ENCODE measurements around the gene CCL8. TPM values are rescaled to one million over a fixed set of nuclear protein-coding genes. Genes with fewer than 3 reads are reported as not detected.

CCL8 gene
- total and polyA plus RNA-seq, 2 of the 4 experiments (the other 2 are of a cell fraction) = not detected

- H3K9me3 ChIP-seq (ENCODE audit: control insufficient read depth, insufficient read depth, low read length) = no peaks in the 10 kb centered on the region
- H2BK5ac ChIP-seq (ENCODE audit: low read depth, low read length, poor library complexity, severe bottlenecking) = peak overlapping the region; percentile 32
- BruUV-seq (replicated peaks) = no TSS peak
- no peak overlapping the region for H3K23ac ChIP-seq (ENCODE audit: low read depth, low read length)
- intact Hi-C loops (cut with micrococcal nuclease) = loop anchor here (1.0 to 2.0 kb wide), 3 partner anchors 55 to 528 kb away; no protein-coding TSS in a partner anchor
- H3K36me3 ChIP-seq (ENCODE audit: control insufficient read depth, insufficient read depth, low read length) = no peaks in the 10 kb centered on the region
- no peak overlapping the region for H3K4me2 ChIP-seq (ENCODE audit: low read depth, low read length)
- H2AFZ ChIP-seq (replicated peaks; ENCODE audit: low read length, poor library complexity) = peak overlapping the region; percentile 29
- H4K8ac ChIP-seq (ENCODE audit: low read depth in 2 of 2, low read length in 2 of 2) = peak overlapping the region; percentile 31 to 44; a peak in 2 of 4 replicates
- H3K4me1 ChIP-seq (ENCODE audit: control insufficient read depth, insufficient read depth, low read length) = peaks cover 8% of the 10 kb centered on the region
- no peak overlapping the region for H3K56ac ChIP-seq (ENCODE audit: extremely low read depth, insufficient read depth, low read length)
- peak overlapping the region; percentile 62; the same call in 1 of the 2 replicates for H4K5ac ChIP-seq (ENCODE audit: low read depth, low read length)
- H3K9me1 ChIP-seq (ENCODE audit: insufficient read depth, low read length) = peaks cover 4% of the 10 kb centered on the region; the same call in 1 of the 2 replicates
- H3K4ac ChIP-seq (ENCODE audit: low read depth, low read length) = no peak overlapping the region
- WGBS, 2 experiments (ENCODE audit: extremely low coverage in 2 of 2, insufficient read length in 1 of 2) = 29% methylated on average over 2 of the region's 3 CpGs; no CpG with 5 or more reads in 1 of the 2 experiments
- no peak overlapping the region for H3K14ac ChIP-seq (replicated peaks; ENCODE audit: low read depth, low read length)
- H2BK15ac ChIP-seq (ENCODE audit: low read depth, low read length) = peak overlapping the region; percentile 8; the same call in 2 of the 3 replicates
- no peak overlapping the region for H2AK9ac ChIP-seq (replicated peaks; ENCODE audit: low read depth, low read length, poor library complexity)
- no peak overlapping the region for H2AK5ac ChIP-seq (ENCODE audit: low read depth, low read length)
- no peaks in the 10 kb centered on the region for H3K27me3 ChIP-seq (ENCODE audit: control insufficient read depth, insufficient read depth, low read length)
- H2BK120ac ChIP-seq (ENCODE audit: low read depth, low read length) = peak overlapping the region; percentile 30; the same call in 1 of the 2 replicates
- H3K79me1 ChIP-seq (ENCODE audit: low read depth in 1 of 2, low read length in 2 of 2) = no peaks in the 10 kb centered on the region
- DNase-seq (peak; percentile 87), ATAC-seq (ENCODE audit: low read depth) (peak; percentile 87)
- in situ Hi-C loops (cut with MboI; ENCODE audit: low sequenced_read_pairs) = loop anchor here (5.0 kb wide), 3 partner anchors 51 to 104 kb away; partner anchors contain the start of gene CCL13
- H4K91ac ChIP-seq (ENCODE audit: insufficient read depth, low read depth, low read length) = peak overlapping the region; percentile 35; the same call in 1 of the 2 replicates
- ChIA-PET POLR2A (ENCODE audit: unreplicated experiment) (no interaction called here), CTCF (interaction anchor here (0.6 to 4.3 kb wide), 10 partner anchors 10 to 109 kb away, joined by 3 to 40 read pairs (median 4); partner anchors contain the start of gene CCL13)
- H3K9ac ChIP-seq (ENCODE audit: low read depth, low read length) = peak overlapping the region; percentile 49; the same call in 1 of the 2 replicates
- peak; percentile 85 for TF ChIP-seq SMC3 (IDR thresholded peaks at IDR 0.05; ENCODE audit: low read depth, low read length)
- TF ChIP-seq MXI1 (IDR thresholded peaks at IDR 0.05; ENCODE audit: borderline replicate concordance, low read depth, low read length) = no peak
- 0 out of 2 replicates have a peak, but pooled peaks have one; percentile 28 for TF ChIP-seq FOS (IDR thresholded peaks at IDR 0.05; ENCODE audit: low read depth, low read length)
- no peak for TF ChIP-seq MAFK (IDR thresholded peaks at IDR 0.05; ENCODE audit: low read depth, low read length)
- TF ChIP-seq, protein P1, sequence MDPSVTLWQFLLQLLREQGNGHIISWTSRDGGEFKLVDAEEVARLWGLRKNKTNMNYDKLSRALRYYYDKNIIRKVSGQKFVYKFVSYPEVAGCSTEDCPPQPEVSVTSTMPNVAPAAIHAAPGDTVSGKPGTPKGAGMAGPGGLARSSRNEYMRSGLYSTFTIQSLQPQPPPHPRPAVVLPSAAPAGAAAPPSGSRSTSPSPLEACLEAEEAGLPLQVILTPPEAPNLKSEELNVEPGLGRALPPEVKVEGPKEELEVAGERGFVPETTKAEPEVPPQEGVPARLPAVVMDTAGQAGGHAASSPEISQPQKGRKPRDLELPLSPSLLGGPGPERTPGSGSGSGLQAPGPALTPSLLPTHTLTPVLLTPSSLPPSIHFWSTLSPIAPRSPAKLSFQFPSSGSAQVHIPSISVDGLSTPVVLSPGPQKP (IDR thresholded peaks at IDR 0.05; ENCODE audit: borderline replicate concordance, low read depth, low read length) = no peak
- no peak for TF ChIP-seq RCOR1 (IDR thresholded peaks at IDR 0.05; ENCODE audit: insufficient replicate concordance, low read length)
- no peak for TF ChIP-seq CHD1 (IDR thresholded peaks at IDR 0.05; ENCODE audit: low read depth, low read length)
- TF ChIP-seq, protein P2, sequence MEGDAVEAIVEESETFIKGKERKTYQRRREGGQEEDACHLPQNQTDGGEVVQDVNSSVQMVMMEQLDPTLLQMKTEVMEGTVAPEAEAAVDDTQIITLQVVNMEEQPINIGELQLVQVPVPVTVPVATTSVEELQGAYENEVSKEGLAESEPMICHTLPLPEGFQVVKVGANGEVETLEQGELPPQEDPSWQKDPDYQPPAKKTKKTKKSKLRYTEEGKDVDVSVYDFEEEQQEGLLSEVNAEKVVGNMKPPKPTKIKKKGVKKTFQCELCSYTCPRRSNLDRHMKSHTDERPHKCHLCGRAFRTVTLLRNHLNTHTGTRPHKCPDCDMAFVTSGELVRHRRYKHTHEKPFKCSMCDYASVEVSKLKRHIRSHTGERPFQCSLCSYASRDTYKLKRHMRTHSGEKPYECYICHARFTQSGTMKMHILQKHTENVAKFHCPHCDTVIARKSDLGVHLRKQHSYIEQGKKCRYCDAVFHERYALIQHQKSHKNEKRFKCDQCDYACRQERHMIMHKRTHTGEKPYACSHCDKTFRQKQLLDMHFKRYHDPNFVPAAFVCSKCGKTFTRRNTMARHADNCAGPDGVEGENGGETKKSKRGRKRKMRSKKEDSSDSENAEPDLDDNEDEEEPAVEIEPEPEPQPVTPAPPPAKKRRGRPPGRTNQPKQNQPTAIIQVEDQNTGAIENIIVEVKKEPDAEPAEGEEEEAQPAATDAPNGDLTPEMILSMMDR (conservative IDR thresholded peaks at IDR 0.05; ENCODE audit: low read depth, low read length) = peak; percentile 81
- peak; percentile 91 for TF ChIP-seq RAD21 (IDR thresholded peaks at IDR 0.05; ENCODE audit: low read length)
- no peaks in the 10 kb centered on the region for H4K20me1 ChIP-seq (ENCODE audit: insufficient read depth, low read length)
- H3K4me3 ChIP-seq (ENCODE audit: insufficient read depth, low read depth, low read length) = no peak overlapping the region
- peak overlapping the region; percentile 65; the same call in 1 of the 2 replicates for H2BK20ac ChIP-seq (ENCODE audit: low read depth, low read length)
- H3K27ac ChIP-seq (ENCODE audit: insufficient read depth, low read length) = no peak overlapping the region
- peak overlapping the region; percentile 67 for H3K18ac ChIP-seq (ENCODE audit: low read depth, low read length)
- dilution Hi-C loops (cut with HindIII; ENCODE audit: low sequenced_read_pairs, unreplicated experiment) = no loop called here
These were observed 12.8 kb upstream of the CCL8 start for GRCh38 chr17:34306466-34306865.

All from IMR-90 (cell line).